ENCODE data around the gene SLC5A8.
A peak's percentile ranks its signal among the peaks of the same experiment; 100 is the strongest.

Gene SLC5A8
- 0 reads per million in 2 donors for total RNA-seq

- peak in 1 of 5 experiments; percentile 1 for DNase-seq
Observed at GRCh38 chr12:101209319-101210302, at the start of gene SLC5A8. SLC5A8 (minus strand) TSS chr12:101210238; CDS start chr12:101209848, 390 bp downstream.

GRCh38 chr12:101257357-101257756 lies 47.3 kb upstream of the SLC5A8 start:
- no peak for DNase-seq

DNA sequence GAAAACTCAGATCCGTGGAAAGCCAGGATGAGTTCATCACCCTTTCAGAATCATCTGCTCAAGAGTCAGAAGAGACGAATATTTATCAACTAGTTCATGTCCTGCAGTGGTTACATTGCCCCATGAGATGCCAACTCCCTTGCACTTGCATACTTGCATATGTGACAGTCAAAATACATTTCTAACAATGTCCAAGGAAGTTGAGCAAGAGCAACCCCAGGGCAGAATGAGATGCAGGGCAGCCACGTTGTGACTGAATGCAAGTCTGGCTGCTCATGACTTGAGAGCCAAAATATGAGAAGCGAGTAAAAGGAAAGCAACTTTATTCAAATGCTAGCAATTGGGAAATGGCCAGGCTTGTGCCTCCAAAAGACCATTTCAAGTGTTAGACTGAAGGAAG lies 46.2 kb upstream of the SLC5A8 start:
- no peak for DNase-seq

DNA sequence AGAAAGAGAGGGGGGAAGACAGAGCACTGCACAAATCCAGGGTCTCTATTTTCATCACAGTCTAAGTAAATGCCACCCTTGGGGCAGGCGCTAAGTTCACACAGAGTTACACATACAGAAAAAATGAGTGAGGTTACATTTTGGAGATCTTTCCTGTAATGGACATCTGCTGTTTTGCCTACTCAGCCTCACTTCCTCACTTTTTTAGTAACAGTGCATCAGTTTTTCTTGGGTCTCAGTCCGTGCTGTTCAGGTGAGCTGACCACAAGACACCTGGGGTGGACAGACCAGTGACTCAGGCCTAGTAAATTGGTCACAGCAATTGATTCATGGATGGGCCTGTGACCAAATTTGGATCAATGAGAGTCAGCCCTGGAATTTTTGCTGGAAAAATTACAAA lies 33.6 kb upstream of the SLC5A8 start:
- no peak for DNase-seq

DNA sequence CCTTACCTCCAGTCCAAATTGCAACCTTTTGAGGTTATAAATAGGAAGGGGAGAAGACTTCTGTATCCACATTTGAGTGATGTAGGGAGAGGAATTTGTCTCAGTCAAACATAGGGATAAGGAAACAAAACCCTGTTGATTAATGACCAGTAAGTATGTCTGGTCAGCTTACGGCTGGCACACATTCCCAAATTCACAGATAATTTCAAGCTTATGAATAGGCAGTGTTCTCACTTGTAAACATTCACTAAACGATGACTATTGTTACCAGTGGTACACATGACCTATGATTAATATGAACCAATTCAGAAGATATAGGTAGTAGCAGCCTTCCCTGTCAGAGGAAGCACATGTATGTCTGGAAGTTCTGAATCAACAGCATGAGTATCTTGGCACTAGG lies 33.0 kb upstream of the SLC5A8 start:
- DNase-seq, result no peak

GRCh38 chr12:101238800-101239329 lies 28.8 kb upstream of the SLC5A8 start:
- DNase-seq, result no peak

GRCh38 chr12:101238306-101238705 lies 28.3 kb upstream of the SLC5A8 start:
- no peak for DNase-seq

DNA sequence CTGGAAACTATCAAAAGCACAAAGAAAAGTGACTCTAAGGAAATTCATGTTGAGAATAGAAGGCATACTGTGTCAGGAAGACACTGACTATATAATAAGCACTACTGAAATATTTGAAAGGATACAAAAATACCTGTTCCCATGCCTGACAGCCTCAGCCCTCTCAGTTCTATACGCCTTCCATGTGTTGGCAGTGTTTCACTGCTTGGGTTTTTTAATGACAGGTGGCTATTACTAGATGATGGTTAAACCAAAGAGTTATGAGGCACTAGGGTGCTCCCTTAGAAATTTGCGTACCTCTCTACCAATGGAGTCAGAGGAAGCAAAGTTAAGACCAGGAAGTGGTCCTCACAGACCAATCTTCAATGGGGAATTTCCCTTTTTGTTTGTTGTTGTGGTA lies 25.6 kb upstream of the SLC5A8 start:
- no peak for DNase-seq

GRCh38 chr12:101231636-101232035 lies 21.6 kb upstream of the SLC5A8 start:
- DNase-seq, result no peak

DNA sequence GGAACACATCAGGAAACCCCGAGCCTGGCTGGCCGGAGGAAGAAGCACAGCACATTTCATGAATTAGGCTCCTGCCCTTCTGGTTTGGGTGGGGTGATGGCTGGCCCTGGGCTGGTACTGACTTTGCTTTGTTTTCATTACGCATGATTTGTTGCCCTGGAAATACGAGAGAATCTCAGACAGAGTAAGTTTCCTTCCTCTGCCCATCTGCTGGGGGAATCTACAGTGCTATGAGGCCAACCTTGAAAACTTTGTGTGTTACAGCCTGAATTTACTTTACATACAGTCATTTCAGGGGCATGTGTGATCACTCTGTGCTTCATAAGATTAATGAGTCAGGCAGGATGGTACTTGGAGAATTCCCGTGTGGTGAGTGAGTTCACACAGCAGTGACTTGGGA lies 20.5 kb upstream of the SLC5A8 start:
- no peak for DNase-seq

GRCh38 chr12:101229841-101230241 lies 19.8 kb upstream of the SLC5A8 start:
- DNase-seq, result no peak

GRCh38 chr12:101221301-101221700 lies 11.3 kb upstream of the SLC5A8 start:
- DNase-seq, result no peak

GRCh38 chr12:101216810-101217209 lies 6.8 kb upstream of the SLC5A8 start:
- DNase-seq, result no peak

DNA sequence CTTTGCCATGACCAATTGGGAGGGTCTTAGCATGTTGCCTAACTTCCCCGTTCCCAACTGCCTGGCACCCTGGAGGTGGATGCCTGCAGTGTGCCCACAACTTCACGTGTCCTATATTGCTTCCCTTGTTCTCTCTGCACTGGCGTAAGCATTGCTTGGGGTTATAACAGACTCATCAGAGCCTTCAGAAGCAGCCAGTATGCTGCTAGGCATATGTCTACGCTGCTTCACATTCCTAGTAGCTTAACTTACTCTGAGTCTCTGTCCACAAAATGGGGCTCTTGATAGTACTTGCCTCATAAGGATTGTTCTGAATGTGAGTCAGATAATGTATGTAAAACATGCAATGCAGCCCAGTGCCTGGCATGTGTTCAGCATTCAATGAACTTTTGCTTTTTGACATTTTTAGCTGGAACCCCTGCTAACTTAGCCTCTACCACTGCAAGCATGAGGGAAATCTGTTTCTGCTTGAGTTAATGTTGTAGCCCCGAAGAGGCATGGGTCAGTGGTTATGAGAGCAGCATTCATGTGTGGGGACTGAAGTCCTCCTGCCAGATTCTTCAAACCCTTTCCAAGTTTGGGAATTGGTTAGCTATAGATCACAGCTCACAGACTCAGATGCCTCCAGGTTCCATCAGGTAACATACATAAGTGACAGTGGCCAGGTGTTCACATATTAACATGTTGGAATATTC lies 2.8 kb downstream of the SLC5A8 start:
- DNase-seq, result no peak

- no peak for DNase-seq
Observed at GRCh38 chr12:101204602-101205304, 5.3 kb downstream of the SLC5A8 start.

GRCh38 chr12:101200824-101201223 lies 9.2 kb downstream of the SLC5A8 start:
- DNase-seq, result no peak

DNA sequence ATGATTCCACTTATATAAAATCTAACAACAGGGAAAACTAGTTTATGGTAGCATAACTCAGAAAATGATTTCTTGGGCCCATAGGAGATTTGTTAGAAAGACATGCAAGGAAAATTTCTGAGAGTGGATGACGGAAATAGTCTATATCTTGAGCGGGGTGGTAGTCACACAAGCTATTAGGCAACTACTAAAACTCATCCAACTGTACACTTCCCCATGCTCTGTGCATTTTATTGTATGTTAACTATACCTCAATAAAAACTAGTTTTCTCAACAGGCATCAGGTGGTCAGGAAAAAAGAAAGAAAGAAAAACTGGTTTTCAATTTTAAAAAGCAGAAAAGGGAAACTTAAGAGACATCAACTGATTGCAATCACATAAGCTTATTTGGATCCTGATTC lies 9.9 kb downstream of the SLC5A8 start:
- DNase-seq, result no peak

GRCh38 chr12:101186291-101186690 lies 23.7 kb downstream of the SLC5A8 start:
- DNase-seq, result no peak

DNA sequence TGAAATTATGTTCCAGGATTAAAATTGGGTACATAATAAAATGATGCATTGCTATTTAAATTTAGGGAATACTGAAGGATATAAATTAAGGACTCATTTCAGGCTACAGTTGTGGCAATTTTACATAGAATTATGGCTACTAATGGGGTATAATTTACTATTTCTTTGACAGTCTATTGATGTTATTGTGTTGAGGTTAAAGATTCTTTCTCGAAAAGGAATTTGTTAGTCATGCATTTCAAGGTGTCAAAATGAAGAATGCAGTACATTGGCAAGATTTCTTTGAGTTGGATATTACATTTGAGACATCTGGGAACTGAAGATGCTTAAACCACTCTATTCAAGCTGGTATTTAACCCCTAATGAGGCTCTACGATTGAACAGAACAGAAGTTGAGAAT lies 28.3 kb downstream of the SLC5A8 start:
- DNase-seq, result no peak

- no peak for DNase-seq
Observed at GRCh38 chr12:101174541-101174940, 35.5 kb downstream of the SLC5A8 start.

GRCh38 chr12:101173197-101173749 lies 36.8 kb downstream of the SLC5A8 start:
- no peak for DNase-seq

DNA sequence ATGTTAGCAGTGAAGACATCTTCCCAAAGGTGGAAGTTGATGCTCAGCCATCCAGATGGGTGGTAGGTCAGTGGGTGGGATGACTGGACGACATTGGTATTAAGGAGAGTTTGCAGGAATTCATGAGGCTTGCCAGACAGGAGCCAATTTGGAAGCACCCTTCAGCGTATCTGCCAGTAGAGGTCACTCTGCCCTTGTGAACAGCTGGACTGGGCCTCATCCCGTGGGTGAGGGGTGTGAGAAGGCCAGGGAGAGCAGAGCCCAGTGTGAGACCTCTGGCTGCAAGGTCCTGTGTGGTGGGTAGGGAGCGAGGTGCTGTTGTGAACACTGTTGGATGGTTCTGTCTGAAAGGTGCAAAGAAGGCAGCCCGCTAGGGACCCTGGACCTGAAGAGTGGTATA lies 37.7 kb downstream of the SLC5A8 start:
- DNase-seq, result no peak

DNA sequence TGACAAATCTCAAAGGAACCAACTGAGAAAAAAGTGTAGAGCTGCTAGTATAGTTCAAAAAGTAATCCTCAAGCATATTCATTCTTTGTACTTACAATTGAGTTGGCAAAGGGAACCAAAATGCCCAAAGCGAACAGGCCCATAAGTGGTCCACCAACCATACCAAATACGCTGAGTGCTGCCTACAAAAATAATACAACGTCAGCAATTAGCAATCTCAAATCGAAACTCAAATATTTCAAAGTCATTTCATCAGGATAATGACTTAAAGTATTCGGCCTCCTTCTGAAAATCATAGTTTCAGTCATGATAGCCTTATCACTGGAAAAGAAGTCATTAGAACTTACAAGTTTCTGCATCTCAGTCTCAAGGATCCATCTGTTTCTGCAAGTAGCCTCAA lies 42.0 kb downstream of the SLC5A8 start:
- DNase-seq, result no peak
